Measurements from ENCODE around the gene PAX5.

The PAX5 gene

DNA sequence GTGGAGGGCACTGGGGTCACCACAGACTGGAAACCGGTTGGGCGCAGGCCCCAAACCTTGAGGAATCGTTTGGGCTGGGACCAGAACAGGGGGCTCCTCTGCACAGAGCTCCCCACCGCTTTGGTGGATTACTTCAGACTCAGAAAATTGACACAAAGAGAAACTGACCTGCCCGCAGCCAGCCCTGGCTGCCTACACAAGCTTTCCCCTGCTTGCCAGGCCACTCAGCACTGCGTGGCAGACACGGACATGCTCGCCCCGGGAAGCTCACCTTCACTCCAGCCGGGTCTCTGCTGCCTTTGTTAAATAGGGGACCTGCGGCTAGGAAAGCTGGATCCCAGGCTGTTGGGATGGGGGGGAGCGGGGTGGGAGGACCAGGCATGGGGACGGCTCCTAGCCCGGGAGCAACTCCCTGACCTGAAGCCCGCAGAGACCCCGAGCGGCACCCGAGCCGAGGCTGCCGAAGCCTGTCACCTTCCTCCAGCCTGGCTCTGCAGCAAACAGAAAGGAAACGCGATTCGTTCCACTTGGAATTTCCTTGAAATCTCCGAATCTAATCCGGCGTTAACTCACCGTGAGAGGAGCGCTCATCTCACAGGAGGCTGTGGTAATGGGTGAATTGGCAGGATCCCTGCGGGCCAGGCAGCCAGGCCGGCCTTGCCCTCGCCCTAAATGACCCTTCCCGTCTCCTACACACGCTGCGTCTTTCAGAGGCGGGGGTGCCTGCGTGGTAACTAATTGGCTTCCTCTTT lies 8.8 kb downstream of the PAX5 start:
- DNase-seq (ENCODE audit: low spot score), result no peak

DNA sequence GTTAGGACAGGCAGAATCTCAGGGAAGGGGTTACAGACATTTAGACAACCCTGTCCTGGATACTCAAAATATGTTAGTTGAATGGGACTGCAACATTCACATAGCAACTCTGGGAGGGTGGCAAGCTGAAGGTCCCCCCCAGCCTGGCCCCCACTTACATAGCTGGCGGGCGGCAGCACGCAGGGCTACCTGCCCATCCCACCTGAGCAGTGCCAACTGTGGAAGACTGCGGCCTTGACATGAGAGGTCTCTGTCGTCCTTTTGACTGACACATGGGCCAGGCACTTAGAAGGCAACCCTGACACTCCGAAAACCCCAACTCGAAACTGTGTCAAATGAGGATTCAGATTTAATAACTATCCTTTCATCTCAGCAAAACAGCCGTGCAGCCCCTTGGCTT lies 16.5 kb downstream of the PAX5 start:
- DNase-seq (ENCODE audit: low spot score), result no peak

DNA sequence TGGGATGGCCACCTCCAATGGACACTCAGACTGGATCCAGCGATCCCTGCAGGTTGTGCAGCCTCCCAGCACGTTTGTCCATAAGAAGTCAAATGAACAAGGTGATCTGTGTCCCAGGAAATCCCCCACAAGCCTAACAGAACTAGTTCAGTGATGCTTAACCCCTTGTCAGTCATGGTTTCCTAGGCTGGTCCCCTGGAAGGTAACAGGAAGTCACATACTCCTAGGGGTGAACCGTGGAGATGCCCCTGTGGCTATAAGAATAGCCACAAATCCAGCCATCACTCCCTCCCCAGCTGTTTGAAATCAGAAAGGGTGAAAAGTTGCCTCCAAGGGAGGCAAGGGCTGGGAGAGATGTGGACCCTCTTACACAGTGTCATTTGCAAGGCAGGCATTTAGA lies 22.5 kb downstream of the PAX5 start:
- no peak for DNase-seq (ENCODE audit: low spot score)

DNA sequence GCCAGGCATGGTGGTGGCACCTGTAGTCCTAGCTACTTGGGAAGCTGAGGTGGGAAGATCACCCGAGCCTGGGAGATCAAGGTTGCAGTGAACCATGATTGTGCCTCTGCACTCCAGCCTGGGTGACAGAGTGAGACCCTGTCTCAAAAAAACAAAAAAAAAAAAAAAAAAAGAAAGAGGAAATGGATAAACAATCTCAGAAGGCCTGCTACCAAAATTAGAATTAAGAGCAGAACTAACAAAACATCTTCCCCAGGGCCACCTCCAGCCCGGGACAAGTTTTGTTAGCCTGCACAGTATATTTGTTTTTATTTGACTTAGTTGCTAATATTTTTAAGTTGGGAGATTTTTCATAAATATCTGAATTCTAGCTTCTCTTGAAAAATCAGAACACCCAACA lies 23.1 kb downstream of the PAX5 start:
- no peak for DNase-seq (ENCODE audit: low spot score)

DNA sequence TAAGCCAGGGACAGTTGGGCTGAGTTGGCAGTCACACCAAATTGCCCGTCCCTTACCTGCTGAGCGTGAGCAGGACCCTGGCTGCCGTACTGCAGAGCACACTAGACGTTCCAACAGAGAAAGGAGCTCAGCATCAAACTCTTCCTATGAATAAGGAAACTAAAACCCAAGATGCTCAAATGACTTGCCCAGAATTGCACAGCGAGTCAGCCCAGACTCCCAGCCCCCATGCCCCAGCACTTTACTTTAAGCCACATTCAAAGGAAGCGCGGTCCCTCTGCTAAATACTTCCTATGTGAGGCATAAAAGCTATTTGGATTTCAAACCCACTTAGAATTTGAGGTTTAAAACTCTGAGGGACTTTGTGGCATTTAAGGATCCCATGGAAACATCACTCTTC lies 23.9 kb downstream of the PAX5 start:
- DNase-seq (ENCODE audit: low spot score), result no peak

DNA sequence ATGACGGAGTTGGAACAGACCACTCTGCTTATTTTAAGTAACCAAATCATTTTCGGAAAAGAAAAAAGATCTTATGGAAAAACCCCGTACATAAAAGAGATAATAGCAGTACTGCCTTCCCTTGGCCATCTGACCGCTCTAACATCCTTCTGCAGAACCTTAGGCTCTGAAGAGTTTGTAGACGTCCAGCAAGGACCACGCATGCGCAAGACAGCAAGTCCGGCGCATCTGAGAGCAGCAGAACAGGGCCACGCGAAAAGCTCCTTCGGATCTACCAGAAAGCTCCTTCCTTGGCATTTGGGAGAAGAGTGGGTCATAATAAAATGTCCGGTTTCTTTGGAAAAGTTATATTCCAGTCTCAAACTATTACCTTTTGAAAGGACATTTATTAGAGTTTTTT lies 26.8 kb downstream of the PAX5 start:
- no peak for DNase-seq (ENCODE audit: low spot score)

DNA sequence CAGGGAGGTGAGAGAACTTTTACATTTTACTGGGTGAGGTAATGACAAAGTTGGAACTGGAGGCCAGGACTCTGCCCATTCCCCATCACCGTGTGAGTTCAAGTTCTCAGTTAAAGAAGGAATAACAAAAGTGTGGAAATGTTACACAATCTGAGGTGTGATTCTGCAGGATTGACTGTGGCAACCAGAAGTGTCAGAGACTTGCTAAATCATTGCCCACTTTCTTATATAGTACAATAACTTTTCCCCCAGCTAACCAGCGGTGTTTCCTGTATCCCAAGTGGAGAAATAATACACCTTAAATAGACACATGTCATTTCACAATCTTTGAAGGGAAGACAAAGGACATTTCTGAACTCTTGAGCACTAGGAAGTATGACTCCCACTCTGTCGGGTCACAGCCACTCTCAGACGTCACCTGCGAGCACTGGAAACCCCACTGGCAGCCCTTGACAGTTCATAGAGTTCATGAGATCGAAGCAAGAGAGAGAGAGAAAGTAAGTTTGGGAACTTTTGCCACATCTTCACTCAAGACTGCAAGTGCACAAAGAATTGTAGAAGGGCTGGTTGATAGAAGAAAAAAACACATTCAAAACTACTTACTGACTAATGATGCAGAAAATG lies 28.4 kb downstream of the PAX5 start:
- no peak for DNase-seq (ENCODE audit: low spot score)

DNA sequence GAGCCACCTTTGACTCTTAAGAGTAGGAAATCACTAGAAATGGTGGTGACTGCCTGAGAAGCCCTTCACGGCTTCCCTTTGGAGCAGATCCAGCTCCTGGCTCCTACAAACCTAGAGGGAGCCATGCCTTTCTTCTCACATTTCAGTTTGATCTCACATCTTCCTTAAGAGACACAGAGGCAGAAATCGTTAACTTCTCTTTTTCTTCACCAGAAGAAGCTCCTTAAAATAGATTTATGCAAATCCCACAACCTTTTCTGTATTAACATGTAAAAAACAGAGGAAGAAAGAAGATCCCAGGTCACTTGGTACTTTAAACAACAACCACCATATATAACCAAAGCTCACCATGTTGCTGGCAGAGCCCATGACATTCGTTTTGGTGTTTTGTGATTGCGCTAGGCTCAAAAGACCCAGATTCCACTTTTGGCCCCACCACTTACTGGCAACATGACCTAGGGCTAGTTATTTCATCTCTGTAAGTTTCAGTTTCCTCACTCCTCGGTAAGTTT lies 29.6 kb downstream of the PAX5 start:
- no peak for DNase-seq (ENCODE audit: low spot score)

DNA sequence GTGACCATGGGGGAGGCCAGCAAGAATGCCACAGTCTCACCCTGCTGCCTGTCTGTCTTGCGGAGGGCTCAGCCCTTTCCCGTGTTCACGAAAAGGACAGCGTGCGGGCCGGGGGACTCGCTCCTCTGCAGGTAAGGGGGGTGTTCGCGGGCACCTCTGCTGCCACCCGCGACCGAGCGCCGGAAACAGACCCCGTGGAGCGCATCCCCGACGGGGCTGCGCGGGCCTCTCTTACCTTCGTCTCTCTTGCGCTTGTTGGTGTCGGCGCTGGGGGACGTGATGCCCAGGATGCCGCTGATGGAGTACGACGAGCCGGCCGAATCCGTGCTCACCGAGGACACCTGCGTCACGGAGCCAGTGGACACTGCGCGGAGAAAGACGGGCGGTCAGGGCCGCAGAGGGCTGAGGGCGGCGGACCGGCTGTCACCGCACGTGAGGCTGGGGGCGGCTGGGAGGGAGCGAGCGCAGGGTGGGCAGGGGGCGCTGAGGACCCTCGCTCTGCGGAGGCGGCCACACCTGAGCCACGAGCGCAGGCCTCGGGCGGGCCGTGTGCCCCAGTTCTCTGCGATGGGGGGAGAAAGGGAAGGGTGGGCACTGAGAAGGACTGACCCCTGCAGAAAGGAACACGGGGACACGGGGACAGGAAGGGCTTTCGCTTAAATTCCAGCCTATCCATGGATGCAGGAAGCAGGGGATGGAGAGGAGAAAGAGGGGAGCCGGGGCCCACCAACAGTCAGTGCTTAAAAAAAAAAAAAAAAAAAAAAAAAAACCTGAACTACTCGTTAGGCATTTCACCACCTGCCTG lies 31.5 kb downstream of the PAX5 start:
- no peak for DNase-seq (ENCODE audit: low spot score)

DNA sequence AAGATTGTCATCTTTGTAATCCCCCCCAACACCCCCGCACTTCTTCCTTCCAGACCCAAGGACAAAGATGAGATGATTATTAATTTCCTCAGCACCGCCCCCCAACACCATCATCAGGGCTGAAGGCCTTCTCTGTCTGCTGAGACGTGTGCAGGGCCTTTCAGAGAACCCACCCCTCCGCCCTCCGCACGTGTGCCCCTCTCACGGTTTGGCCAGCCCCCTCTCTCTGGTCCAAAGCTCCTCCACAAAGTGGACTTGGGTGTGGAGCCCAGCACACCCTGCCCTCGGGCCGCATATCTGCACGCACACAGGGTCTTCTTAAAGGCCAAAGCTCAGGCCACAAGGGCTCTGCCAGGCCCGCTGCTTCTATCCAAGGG lies 32.0 kb downstream of the PAX5 start:
- DNase-seq (ENCODE audit: low spot score), result no peak

DNA sequence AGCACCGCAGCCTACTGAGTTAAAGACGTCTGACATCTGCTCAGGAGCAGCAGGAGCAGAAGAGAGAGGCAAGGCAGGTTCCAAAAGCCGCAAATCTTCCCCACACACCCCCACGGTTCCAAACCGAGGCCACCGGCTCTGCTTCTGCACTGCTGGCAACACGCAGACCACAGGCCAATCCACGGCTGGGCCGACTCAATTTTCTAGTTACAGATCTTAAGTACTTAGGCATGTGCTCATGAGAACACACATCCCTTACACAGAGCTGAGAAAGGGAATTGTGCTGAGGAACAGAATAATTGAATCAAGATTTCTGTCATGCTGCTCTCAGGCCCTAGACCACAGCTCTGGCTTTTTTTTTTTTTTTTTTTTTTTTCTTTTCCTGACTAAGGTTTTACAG lies 32.6 kb downstream of the PAX5 start:
- peak; percentile 86 for DNase-seq (ENCODE audit: low spot score)

DNA sequence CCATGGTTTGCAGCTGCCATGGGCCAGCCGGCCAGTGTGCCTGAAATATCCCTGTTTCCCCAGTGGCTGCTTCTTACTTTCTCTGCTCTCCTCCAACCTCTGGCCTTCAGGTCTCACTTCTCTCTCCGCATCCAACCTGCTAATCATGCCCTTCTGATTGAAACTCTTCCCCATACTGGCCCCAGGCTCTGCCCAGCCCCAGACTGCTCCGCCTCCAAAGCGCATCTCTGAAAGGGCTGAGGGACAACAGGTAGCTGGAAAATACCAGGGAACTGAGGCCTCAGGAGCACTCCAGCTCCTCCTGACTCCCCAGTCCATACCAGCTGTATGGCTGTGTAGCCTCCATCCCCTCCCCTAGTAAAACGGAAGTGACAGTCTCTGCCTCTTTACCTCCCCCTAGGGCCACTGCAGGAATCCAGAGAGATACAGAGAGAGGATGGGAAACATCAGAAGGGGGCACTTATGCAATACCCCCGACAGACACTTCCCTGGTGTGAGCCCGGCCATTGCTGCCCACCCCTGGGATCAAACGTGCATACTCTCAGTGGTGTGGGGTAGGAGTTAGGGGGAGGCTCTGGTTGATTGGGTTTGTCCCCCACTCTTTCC lies 34.2 kb downstream of the PAX5 start:
- no peak for DNase-seq (ENCODE audit: low spot score)

DNA sequence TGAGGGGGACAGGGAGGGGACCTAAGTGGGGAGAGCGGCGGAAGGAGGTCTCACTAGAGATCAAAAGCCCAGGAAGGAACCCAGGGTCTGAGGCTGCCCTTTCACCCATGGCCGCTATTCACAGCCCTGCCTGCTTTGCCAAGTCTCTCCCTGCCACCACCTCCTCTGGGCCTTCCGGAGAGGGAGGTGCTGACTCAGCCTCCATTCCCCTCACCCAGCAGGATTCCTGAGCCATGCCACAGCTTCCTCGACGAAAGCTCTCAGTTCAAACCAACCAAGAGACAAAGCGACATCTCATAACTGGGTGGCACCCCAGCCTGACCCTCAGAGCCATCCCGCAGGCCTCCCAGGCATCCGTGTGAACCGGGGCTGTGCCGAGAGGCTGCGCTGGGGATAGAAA lies 36.7 kb downstream of the PAX5 start:
- DNase-seq (ENCODE audit: low spot score), result no peak

DNA sequence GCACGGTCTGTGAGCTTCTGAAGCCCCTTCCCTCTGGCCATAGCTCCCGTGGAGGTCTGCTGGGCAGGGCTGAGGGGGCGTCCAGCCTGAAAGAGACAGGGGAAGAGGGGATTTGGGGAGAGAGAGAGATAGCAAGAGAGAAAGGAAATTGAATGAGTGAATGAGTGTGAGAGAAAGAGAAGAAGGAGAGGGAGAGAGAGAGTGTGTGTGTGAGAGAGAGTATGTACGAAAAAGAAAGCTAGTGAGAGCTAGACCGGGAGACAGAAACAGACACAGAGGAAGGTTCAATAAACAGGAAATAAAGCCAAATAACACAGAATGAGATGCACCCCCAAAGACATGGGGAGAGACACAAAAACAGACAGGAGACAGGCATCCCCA lies 37.4 kb downstream of the PAX5 start:
- no peak for DNase-seq (ENCODE audit: low spot score)

DNA sequence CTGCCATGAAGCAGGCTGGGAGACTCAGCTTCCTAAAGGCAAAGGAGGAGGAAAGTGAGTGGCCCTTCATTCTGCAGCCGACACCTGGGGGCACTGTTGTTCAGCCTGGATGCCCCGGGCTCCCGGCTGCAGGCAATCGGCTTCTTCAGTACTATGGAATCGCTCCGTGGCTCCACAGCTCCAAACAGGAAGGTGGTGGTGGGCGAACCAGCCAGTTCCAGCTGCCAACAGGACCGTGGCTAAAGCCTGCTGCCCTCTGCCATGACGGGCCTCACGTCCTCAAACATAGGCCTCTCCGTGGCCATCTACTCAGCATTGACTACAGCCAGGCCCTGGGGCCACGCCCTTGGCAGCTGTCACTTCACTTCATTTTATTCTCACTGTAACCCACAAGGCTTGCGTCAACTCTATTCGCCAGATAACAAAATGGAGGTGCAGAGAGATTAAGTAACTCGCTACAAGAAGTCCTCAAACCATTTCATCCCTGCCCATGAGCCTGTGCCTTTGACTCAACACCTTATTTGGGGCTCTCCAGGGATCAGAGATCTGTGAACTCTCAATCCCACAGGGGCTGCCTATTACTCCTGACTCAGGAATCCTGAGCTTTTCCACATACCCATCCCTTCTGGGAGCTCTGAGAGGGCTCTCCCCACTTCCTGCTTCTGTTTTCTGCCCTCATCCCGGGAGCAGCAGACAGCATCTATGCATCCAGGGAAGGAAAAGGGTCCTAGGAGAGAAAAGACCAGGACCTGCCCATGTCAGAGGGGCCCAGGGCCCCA lies 38.0 kb downstream of the PAX5 start:
- peak; percentile 61 for DNase-seq (ENCODE audit: low spot score)

DNA sequence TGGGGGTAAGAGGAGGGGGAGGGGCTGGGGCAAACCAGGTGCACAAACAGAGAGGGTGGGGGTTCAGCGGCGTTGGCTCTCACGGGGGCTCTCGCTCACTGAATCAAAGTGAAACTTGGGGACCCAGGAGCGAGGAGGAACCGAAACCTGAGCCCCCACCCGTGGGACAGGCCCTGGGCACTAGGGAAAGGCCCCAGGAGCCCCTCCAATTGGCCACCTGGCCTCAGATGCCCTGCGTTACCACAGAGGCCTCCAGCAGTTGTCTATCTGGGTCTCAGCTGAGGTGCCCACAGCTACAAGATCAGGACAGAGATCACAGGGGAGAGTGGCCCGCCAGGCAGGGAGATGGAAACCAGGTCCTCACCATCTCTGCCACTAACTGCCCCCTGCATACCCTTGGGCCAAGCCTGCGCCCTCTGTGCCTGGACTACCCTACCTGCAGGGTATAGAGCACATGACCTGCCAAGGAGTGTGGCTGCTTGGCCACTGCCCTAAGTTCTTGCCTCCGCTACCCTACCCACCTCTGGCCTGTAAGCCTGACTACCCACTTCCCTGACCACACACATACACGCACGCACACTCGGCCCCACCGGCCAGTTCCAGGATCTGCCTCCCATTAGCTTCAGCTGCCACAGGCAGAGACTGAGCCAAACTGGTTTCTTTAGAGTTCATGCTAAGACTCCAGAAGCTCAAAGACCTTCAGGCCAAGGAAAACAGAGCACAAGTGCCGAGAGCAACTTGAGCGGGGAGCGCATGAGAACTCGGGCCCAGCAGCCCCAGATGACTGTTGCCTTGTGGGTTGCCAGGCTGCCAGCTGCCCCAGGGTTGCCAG lies 39.9 kb downstream of the PAX5 start:
- DNase-seq (ENCODE audit: low spot score), result no peak

DNA sequence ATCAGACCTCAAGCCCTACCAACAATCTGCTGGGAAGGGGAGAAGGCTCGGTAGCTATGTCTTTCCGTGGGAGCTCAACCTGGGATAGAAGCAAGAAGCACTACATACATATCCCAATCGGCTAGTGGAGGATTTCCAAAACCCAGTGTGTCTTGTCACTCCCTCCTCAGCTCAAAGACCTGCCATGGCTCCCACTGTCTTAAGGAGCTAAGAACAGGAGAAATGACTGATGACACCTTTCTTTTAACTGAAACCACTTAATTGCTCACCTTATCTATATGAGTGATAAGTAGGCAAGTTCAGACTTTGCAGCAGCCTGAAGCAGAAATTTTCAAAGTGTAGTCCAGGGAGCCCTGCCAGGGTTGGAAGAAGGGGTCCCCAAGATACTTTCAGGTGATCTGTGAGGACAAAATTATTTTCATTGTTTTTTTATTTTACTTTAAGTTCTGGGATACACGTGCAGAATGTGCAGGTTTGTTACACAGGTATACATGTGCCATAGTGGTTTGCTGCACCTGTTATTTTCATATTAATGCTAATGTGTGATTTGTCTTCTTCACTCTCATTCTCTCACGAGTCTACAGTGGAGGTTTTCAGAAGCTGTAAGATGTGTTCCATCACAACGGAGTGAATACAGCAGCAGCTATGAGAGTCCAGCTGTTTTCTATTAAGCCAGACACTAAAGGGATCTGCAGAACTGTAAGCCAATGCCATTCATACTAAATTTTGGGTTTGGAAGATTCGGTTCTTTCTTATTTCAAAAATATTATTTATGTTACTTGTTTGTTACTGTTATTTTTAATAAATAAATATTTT lies 41.4 kb downstream of the PAX5 start:
- DNase-seq (ENCODE audit: low spot score), result no peak

DNA sequence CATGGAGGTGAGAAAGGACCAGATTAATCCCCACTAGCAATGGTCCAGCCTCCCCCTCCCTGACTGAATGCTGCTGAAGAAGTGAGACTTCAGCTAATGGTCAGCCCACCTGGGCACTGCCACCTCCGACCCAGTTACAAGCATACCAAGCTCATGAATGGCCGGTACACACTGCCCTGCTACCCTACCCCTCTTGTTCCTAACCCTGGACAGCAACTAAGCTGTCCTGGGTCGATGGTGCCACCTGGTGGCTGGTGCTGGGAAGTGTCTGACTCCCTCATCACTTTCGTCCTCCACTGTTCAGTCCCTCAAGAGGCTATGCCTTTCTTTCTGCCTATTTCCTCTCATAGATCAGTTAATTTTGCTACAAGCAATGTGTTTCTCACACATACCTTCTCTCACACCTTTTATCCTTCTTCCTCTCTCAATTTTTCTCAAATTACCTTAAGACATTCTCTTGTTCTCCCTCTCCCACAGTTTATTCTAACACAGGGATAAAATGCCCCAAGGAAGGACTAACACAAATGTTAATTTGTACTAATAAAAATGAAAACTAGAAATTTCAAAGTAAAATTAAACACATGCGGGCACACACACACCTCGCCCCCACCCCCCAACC lies 42.4 kb downstream of the PAX5 start:
- peak; percentile 34 for DNase-seq (ENCODE audit: low spot score)

DNA sequence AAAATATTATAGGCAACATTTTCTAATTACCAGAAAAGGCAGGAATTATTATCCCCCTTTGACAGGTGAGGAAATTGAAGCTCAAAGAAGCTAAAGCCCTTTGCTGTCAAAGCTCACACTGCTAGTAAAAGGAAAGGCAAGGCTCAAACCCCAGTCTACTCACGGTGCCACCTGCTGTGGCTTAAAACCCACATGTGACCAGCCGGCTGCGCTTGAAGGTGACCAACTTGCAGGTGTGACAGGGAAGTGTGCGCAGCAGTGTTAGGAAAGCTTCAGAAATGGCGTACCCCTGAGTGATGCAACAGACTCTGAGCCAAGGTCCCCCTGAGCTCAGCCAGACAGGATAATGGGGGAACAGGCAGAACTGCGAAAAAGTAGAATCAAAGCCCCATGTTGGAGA lies 45.2 kb downstream of the PAX5 start:
- no peak for DNase-seq (ENCODE audit: low spot score)

Measured in SK-N-DZ (cell line).